ENCODE data around the gene RTN4.
A peak's percentile ranks its signal among the peaks of the same experiment; 100 is the strongest.
"Not testable (repeated sequence)": the region's sequence is repeated elsewhere in the genome, so short reads cannot be mapped to it uniquely, and the experiment has no call there.

Gene RTN4

DNA sequence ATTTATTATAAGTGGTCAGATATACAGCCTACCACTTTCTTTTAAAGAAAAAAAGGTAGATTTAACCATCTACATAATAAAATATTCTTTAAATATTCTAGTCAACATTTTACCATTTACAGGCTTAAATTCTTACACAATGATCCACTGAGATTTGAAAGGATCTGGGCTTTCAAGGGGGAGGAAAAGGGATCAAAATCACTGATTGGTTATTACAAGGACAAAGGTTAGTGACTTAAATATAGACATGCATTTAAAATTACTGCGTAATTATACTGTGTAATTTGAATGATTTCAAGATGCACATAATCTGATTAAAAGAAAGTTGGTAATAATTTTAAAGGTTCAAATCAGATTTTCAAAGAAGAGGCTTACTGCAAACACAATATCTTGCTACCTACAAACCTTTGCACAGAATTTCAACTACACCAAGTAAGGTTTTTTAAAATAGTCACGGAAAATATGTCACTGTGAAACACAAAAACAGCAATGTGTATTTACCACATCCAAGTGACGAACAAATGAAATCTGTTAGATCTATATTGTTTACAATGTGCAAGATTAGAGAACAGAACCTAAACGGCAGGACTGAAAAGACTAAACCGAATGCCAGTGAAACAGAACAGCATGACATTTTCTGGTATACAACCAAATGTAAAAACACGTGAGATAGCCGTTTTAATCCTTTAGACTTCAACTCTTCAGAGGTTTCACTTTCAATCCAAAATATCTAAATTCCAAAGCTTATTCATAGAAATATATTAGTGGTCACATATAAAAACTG, 40.8 kb downstream of the RTN4 start:
- no peak for DNase-seq

DNA sequence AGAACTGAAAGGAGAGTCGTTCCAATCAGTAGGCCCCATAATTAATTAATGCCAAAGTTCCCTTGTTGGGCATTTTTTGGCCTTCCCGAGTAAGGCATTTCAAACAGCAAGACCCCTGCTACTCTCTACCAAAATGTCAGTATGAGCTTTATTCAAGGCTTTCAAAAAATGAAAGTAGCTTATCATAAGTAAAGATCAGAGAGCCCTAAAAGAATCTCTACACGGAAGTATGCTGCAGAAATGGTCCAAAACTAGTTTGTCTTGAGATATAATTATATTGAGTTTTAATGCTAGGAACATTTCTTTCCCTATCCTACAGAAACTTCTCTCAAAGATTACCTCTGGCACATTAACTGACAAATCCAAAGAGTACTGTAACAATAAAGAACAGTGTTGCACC, 43.9 kb downstream of the RTN4 start:
- DNase-seq, result no peak

GRCh38 chr2:55003706-55004639, 46.3 kb downstream of the RTN4 start:
- DNase-seq, result no peak

DNA sequence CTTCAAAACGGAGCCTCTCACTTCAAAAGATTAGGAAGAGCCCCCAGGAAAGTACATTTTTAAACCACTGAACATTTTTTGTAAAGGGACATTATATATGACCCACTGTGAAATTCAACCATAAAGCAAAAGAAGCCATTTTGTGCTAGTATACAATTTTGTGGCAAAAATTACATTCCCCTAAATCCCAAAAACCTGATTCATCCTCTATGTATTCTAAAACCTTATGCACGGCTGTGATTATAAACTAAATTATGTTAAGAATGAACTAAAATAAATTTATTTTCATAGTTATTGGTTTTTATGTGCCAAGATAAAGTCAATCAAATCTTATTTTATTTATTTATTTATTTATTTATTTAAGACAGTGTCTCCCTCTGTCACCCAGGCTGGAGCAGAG, 48.5 kb downstream of the RTN4 start:
- DNase-seq, result no peak

GRCh38 chr2:55000341-55000740, 49.9 kb downstream of the RTN4 start:
- no peak for DNase-seq

GRCh38 chr2:54999182-54999581, 51.1 kb downstream of the RTN4 start:
- DNase-seq, result peak; percentile 19

DNA sequence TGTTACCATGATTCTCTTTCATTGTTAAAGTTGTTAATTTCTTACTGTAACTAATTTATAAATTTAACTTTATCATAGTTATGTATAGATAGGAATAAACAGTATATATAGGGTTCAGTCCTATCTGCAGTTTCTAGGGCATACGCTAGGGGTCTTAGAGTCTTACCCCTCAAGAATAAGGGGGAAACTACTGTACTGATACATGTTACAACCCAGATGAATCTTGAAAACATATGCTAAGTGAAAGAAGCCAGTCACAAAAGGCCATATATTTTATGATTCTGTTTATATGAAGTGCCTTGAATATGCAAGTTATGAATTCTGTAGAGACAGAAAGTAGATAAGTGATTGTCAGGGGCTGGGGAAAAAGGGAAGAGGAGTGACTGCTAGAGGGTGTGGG, 52.4 kb downstream of the RTN4 start:
- no peak for DNase-seq

DNA sequence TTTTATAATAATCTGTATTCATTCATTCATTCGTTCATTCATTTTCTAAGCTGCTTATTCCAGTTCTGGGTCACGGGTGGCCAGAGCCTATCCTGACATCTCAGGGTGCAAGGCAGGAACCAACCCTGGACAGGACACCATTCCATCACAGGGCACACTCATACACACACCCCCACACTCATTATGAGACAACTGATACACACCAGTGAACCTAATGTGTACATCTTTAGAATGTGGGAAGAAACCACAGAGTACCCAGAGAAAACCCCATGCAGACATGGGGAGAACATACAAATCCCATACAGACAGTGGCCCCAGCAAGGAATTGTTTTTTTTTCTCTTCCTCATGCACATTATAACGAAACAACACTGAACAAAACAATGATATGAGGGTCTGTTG, 54.7 kb downstream of the RTN4 start:
- DNase-seq, result no peak

- not testable (repeated sequence) for DNase-seq
Measured at GRCh38 chr2:54990694-54991093, 59.6 kb downstream of the RTN4 start.

GRCh38 chr2:54988612-54989011, 61.6 kb downstream of the RTN4 start:
- DNase-seq, result no peak

- DNase-seq, result no peak
Measured at GRCh38 chr2:54986264-54986663, 64.0 kb downstream of the RTN4 start.

DNA sequence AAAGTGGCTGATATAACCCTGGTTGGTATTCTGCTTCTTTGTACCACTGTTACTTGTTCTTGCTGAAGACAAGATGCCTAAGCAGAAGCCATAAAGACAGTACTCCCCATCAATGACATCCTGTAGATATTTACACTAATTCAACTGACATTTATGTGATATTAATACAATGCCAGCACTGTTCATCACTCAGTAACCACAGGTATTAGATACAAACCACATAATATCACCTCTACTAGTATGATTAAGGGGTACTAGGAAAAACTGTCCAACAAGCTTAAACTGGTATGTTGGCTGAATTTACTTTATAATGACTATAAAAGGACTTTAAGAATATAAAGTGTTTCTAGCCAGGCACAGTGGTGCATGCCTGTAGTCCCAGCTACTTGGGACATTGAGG, 65.8 kb downstream of the RTN4 start:
- no peak for DNase-seq

DNA sequence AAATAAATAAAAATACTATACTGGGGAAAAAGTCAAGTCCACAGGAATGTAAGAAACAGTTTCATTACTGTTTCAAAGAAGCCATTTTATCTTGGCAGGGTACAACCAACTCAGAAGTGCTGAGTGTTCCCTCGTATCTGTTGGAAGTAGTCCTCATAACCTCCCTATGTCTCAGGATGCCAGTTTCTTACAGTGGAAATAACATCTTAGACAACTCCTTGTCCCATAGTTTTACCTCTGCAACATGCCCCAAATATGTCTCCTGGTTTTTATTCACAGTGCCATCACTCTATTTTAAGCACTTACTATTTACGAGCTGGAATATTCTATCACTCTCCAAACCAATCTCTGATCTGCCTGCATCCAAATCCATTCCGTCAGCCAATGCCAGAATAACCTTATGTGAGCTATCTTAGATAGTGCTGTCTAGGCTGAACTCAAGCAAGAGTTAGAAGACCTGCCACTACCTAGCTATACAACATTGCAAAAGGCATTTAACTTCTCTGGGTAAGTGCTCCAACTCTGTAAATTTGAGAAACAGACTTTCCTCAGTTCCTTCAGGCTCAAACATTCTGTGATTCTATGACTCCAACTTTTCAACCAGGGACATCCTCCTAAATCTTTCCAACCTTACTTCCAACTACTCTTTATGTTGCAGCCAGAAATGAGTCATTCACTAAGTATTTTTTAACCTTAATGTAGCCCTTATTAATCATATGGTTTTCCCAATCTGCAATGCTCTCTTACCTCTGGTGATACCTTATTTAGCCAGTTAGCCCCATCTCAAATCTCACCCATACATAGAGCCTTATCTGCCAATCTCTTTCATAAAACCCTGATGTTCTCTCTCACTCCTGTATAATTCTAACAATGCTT, 66.7 kb downstream of the RTN4 start:
- DNase-seq, result no peak

- DNase-seq, result peak; percentile 10
Measured at GRCh38 chr2:54981385-54981784, 68.9 kb downstream of the RTN4 start.

DNA sequence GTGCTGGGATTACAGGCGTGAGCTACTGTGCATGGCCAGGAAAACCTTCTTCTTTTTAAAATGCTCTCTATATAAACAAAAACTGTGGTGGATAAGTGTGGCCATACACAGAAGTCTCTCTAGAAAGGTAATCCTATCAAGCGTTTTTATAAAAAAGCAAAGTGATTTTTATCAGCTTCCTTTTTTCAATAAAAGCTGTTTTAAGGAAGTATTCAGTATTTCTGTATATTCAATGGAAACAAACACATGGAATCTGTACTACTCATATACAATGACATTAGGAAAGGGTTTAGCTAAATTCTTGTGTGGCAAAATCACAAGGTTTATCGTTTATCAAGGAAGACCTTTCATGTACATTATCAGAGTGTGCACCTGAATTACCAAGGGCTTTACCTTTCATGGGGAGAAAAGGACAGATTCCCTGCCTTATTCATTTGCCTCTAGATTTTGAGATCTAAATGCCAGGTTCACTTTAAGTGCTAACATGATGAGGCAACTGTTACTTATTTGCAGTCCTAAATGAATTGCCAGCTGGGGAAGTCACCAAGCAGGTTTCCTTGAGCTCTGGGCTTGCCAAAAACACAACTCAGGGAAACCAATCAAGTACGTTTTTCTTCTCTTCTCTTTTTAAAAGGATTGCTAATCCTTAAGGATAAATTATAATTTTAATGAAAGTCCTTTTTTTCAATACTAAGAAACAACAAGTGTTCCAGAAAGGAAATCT, 70.8 kb downstream of the RTN4 start:
- no peak for DNase-seq

GRCh38 chr2:54977149-54977548, 73.1 kb downstream of the RTN4 start:
- DNase-seq, result no peak

GRCh38 chr2:54975598-54976492, 74.4 kb downstream of the RTN4 start:
- DNase-seq, result no peak

GRCh38 chr2:54975175-54975574, 75.1 kb downstream of the RTN4 start:
- no peak for DNase-seq

- no peak for DNase-seq
Measured at GRCh38 chr2:54969940-54970338, 80.3 kb downstream of the RTN4 start.

DNA sequence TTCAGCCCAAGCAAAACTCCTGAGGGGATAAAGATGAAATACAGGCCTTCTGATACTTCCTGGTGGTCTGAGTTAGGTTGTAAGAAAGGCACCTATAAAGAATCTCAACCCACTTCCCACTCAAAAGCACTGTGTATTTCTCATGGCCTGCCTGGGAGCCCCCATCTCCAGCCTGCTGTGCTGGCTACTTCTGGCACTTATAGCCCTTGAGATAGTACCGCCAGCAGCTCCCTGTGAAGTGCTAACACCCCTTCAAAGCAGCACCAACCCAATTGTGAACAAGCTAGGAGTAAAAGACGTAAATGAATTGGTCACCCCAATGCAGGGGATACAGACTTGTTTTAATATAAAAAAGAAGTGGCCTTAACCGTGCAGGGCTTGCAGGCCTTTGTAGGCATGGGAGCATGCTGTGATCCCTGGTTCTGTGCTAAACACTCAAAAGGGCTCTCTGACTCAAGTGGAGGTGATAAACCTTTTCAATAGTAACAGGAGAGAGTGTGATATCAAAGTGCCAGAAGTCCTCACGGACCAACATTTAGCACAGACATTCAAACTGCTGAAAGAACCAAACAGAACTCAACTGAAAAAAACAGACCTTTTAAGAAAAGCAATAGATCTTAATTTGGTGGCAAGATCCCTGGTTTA, 80.8 kb downstream of the RTN4 start:
- DNase-seq, result no peak

Measured in NCI-H2107 (cell line).